ENCODE data around the gene ANKRD33B.
"Not testable (repeated sequence)": the region's sequence is repeated elsewhere in the genome, so short reads cannot be mapped to it uniquely, and the experiment has no call there.

The ANKRD33B gene

GRCh38 chr5:10545084-10545483 is 18.8 kb upstream of the ANKRD33B start:
- Histone ChIP-seq H3K4me3 (ENCODE audit: insufficient read depth, low read depth, low read length, poor library complexity, severe bottlenecking) (no peak overlapping the region), H3K27ac (ENCODE audit: insufficient read depth, low read length, poor library complexity, severe bottlenecking) (no peak overlapping the region), H3K27me3 (replicated peaks; ENCODE audit: control insufficient read depth, insufficient read depth, low read length, poor library complexity, severe bottlenecking) (no peaks in the 10 kb centered on the region), H3K9me3 (ENCODE audit: control insufficient read depth, low read length) (no peaks in the 10 kb centered on the region), H3K4me1 (ENCODE audit: control insufficient read depth, insufficient read depth, low read length, poor library complexity, severe bottlenecking) (no peaks in the 10 kb centered on the region), H3K36me3 (ENCODE audit: control insufficient read depth, insufficient read depth, low read length) (no peaks in the 10 kb centered on the region)
- no peak for DNase-seq

- Histone ChIP-seq H3K4me3 (ENCODE audit: insufficient read depth, low read depth, low read length, poor library complexity, severe bottlenecking) (no peak overlapping the region), H3K4me1 (ENCODE audit: control insufficient read depth, insufficient read depth, low read length, poor library complexity, severe bottlenecking) (no peaks in the 10 kb centered on the region), H3K27ac (ENCODE audit: insufficient read depth, low read length, poor library complexity, severe bottlenecking) (no peak overlapping the region), H3K27me3 (replicated peaks; ENCODE audit: control insufficient read depth, insufficient read depth, low read length, poor library complexity, severe bottlenecking) (no peaks in the 10 kb centered on the region), H3K9me3 (ENCODE audit: control insufficient read depth, low read length) (no peaks in the 10 kb centered on the region), H3K36me3 (ENCODE audit: control insufficient read depth, insufficient read depth, low read length) (no peaks in the 10 kb centered on the region)
- no peak for DNase-seq
These were observed 17.7 kb upstream of the ANKRD33B start for GRCh38 chr5:10546186-10546585.

GRCh38 chr5:10548418-10549122 is 15.3 kb upstream of the ANKRD33B start:
- no peaks in the 10 kb centered on the region for H3K9me3 ChIP-seq (ENCODE audit: control insufficient read depth, low read length)
- no peak overlapping the region for H3K4me3 ChIP-seq (ENCODE audit: insufficient read depth, low read depth, low read length, poor library complexity, severe bottlenecking)
- no peaks in the 10 kb centered on the region for H3K27me3 ChIP-seq (replicated peaks; ENCODE audit: control insufficient read depth, insufficient read depth, low read length, poor library complexity, severe bottlenecking)
- H3K27ac ChIP-seq (ENCODE audit: insufficient read depth, low read length, poor library complexity, severe bottlenecking): no peak overlapping the region
- DNase-seq: no peak
- peaks cover 3% of the 10 kb centered on the region for H3K4me1 ChIP-seq (ENCODE audit: control insufficient read depth, insufficient read depth, low read length, poor library complexity, severe bottlenecking)
- no peaks in the 10 kb centered on the region for H3K36me3 ChIP-seq (ENCODE audit: control insufficient read depth, insufficient read depth, low read length)

GRCh38 chr5:10549123-10549514 is 14.8 kb upstream of the ANKRD33B start:
- H3K27me3 ChIP-seq (replicated peaks; ENCODE audit: control insufficient read depth, insufficient read depth, low read length, poor library complexity, severe bottlenecking); DNase-seq; H3K4me1 ChIP-seq (ENCODE audit: control insufficient read depth, insufficient read depth, low read length, poor library complexity, severe bottlenecking); H3K9me3 ChIP-seq (ENCODE audit: control insufficient read depth, low read length); H3K27ac ChIP-seq (ENCODE audit: insufficient read depth, low read length, poor library complexity, severe bottlenecking); H3K36me3 ChIP-seq (ENCODE audit: control insufficient read depth, insufficient read depth, low read length); H3K4me3 ChIP-seq (ENCODE audit: insufficient read depth, low read depth, low read length, poor library complexity, severe bottlenecking): not testable (repeated sequence)

- peaks cover 3% of the 10 kb centered on the region for H3K4me1 ChIP-seq (ENCODE audit: control insufficient read depth, insufficient read depth, low read length, poor library complexity, severe bottlenecking)
- no peak overlapping the region for H3K4me3 ChIP-seq (ENCODE audit: insufficient read depth, low read depth, low read length, poor library complexity, severe bottlenecking)
- H3K36me3 ChIP-seq (ENCODE audit: control insufficient read depth, insufficient read depth, low read length): no peaks in the 10 kb centered on the region
- no peak for DNase-seq
- no peaks in the 10 kb centered on the region for H3K9me3 ChIP-seq (ENCODE audit: control insufficient read depth, low read length)
- no peak overlapping the region for H3K27ac ChIP-seq (ENCODE audit: insufficient read depth, low read length, poor library complexity, severe bottlenecking)
- H3K27me3 ChIP-seq (replicated peaks; ENCODE audit: control insufficient read depth, insufficient read depth, low read length, poor library complexity, severe bottlenecking): no peaks in the 10 kb centered on the region
These were observed 13.5 kb upstream of the ANKRD33B start for GRCh38 chr5:10550222-10550995.

- no peak overlapping the region for H3K4me3 ChIP-seq (ENCODE audit: insufficient read depth, low read depth, low read length, poor library complexity, severe bottlenecking)
- no peaks in the 10 kb centered on the region for H3K36me3 ChIP-seq (ENCODE audit: control insufficient read depth, insufficient read depth, low read length)
- no peak overlapping the region for H3K27ac ChIP-seq (ENCODE audit: insufficient read depth, low read length, poor library complexity, severe bottlenecking)
- no peaks in the 10 kb centered on the region for H3K27me3 ChIP-seq (replicated peaks; ENCODE audit: control insufficient read depth, insufficient read depth, low read length, poor library complexity, severe bottlenecking)
- peaks cover 3% of the 10 kb centered on the region for H3K4me1 ChIP-seq (ENCODE audit: control insufficient read depth, insufficient read depth, low read length, poor library complexity, severe bottlenecking)
- no peaks in the 10 kb centered on the region for H3K9me3 ChIP-seq (ENCODE audit: control insufficient read depth, low read length)
- DNase-seq: no peak
These were observed 12.1 kb upstream of the ANKRD33B start for GRCh38 chr5:10551782-10552138.

GRCh38 chr5:10552183-10553143 is 11.4 kb upstream of the ANKRD33B start:
- H3K4me1 ChIP-seq (ENCODE audit: control insufficient read depth, insufficient read depth, low read length, poor library complexity, severe bottlenecking): peaks cover 3% of the 10 kb centered on the region
- H3K36me3 ChIP-seq (ENCODE audit: control insufficient read depth, insufficient read depth, low read length): no peaks in the 10 kb centered on the region
- no peaks in the 10 kb centered on the region for H3K9me3 ChIP-seq (ENCODE audit: control insufficient read depth, low read length)
- H3K4me3 ChIP-seq (ENCODE audit: insufficient read depth, low read depth, low read length, poor library complexity, severe bottlenecking): no peak overlapping the region
- H3K27me3 ChIP-seq (replicated peaks; ENCODE audit: control insufficient read depth, insufficient read depth, low read length, poor library complexity, severe bottlenecking): no peaks in the 10 kb centered on the region
- DNase-seq: no peak
- no peak overlapping the region for H3K27ac ChIP-seq (ENCODE audit: insufficient read depth, low read length, poor library complexity, severe bottlenecking)

GRCh38 chr5:10553476-10553875 is 10.4 kb upstream of the ANKRD33B start:
- H3K27ac ChIP-seq (ENCODE audit: insufficient read depth, low read length, poor library complexity, severe bottlenecking): no peak overlapping the region
- no peaks in the 10 kb centered on the region for H3K9me3 ChIP-seq (ENCODE audit: control insufficient read depth, low read length)
- DNase-seq: no peak
- H3K4me3 ChIP-seq (ENCODE audit: insufficient read depth, low read depth, low read length, poor library complexity, severe bottlenecking): no peak overlapping the region
- H3K27me3 ChIP-seq (replicated peaks; ENCODE audit: control insufficient read depth, insufficient read depth, low read length, poor library complexity, severe bottlenecking): no peaks in the 10 kb centered on the region
- peaks cover 3% of the 10 kb centered on the region for H3K4me1 ChIP-seq (ENCODE audit: control insufficient read depth, insufficient read depth, low read length, poor library complexity, severe bottlenecking)
- H3K36me3 ChIP-seq (ENCODE audit: control insufficient read depth, insufficient read depth, low read length): no peaks in the 10 kb centered on the region

- no peak overlapping the region for H3K27ac ChIP-seq (ENCODE audit: insufficient read depth, low read length, poor library complexity, severe bottlenecking)
- peaks cover 3% of the 10 kb centered on the region for H3K4me1 ChIP-seq (ENCODE audit: control insufficient read depth, insufficient read depth, low read length, poor library complexity, severe bottlenecking)
- no peaks in the 10 kb centered on the region for H3K36me3 ChIP-seq (ENCODE audit: control insufficient read depth, insufficient read depth, low read length)
- no peak for DNase-seq
- H3K27me3 ChIP-seq (replicated peaks; ENCODE audit: control insufficient read depth, insufficient read depth, low read length, poor library complexity, severe bottlenecking): no peaks in the 10 kb centered on the region
- H3K9me3 ChIP-seq (ENCODE audit: control insufficient read depth, low read length): no peaks in the 10 kb centered on the region
- no peak overlapping the region for H3K4me3 ChIP-seq (ENCODE audit: insufficient read depth, low read depth, low read length, poor library complexity, severe bottlenecking)
These were observed 8.6 kb upstream of the ANKRD33B start for GRCh38 chr5:10555277-10555684.
